HG03175 (cell line): Measurements from ENCODE around the gene KCNK17.
A peak's percentile ranks its signal among the peaks of the same experiment; 100 is the strongest.
"Not testable (repeated sequence)": the region's sequence is repeated elsewhere in the genome, so short reads cannot be mapped to it uniquely, and the experiment has no call there.

Experiments
- ATAC-seq: cut with Tn5 transposase; IDR thresholded peaks from one replicate; pipeline ENCODE4 v1.9.1; 2021; ENCODE audit warnings: mild to moderate bottlenecking, moderate library complexity; ENCODE audit not compliant: unreplicated experiment

Gene KCNK17

DNA sequence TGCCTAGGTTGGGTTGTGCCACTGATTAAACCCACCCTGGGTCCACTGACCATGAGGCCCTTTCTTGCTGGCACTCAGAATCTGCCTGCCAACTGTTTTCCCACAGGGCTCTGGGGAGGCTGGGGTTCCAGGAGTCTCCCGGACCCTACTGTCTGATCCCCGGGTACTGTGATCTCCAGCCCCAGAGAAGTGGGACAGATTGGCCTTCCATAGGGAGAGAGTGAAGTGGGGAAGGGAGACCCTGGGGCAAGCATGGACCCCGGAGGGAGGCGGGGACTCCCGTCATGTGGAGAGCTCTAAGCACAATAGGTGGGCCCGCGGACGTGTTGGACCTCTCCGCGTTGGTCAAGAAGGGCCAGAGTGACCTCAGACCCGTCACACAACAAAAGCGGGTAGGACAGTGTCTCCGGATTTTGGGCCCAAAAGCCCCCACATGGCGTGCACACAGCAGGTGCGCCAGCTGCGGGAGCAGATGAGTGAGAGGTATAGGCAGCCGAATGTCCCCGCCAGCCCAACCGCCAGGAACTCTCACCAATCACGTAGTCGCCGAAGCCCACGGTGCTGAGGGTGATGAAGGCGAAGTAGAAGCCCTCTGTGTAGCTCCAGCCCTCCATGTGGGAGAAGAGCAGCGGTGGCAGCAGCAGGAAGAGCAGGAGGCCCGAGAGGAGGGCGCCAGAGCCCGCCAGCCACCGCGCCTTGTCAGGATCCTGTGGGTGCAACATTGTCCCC lies 10.6 kb downstream of the KCNK17 start:
- no peak for ATAC-seq

- ATAC-seq = peak; percentile 86
Measured at GRCh38 chr6:39302669-39303424, 11.4 kb downstream of the KCNK17 start.

DNA sequence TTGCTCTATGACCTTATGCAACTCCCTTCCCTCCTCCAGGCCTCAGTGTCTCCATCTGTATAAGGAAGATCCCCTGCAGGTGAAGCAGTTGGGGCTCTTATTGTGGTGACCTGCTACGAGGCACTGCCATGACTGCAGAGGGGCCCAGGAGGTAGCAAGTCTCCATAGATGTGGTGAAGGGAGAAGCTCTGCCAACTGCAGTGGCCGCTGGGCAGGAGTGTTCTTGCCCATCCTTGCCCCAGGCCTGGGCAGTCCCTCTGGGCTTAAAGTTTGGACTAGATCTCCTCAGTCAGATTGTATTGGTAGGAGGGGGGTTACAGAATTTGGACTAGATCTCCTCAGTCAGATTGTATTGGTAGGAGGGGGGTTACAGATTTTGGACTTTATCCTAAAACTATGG lies 12.2 kb downstream of the KCNK17 start:
- ATAC-seq = no peak

- no peak for ATAC-seq
Measured at GRCh38 chr6:39301606-39302005, 12.6 kb downstream of the KCNK17 start.

DNA sequence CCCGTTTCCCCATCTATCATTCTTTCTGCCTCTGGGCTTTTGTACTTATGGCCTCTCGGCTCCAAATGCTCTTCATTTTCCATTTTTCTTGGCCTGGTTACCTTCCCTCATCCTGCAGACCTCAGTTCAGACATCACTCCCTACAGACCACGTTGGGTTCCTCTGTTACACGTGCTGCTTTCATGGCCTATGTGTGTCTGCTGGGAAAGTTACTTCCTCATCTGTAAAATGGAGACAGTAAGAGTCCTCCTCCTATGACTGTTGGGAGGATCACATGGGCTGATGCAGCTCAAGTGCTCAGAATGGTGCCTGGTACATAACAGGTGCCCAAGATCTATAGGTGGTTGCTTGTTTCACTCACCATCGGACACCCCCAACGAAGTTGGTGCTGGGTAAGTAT lies 13.5 kb downstream of the KCNK17 start:
- no peak for ATAC-seq

GRCh38 chr6:39298061-39298460 lies 16.2 kb downstream of the KCNK17 start:
- no peak for ATAC-seq

GRCh38 chr6:39296745-39297640 lies 17.2 kb downstream of the KCNK17 start:
- ATAC-seq = no peak

GRCh38 chr6:39295611-39296011 lies 18.6 kb downstream of the KCNK17 start:
- no peak for ATAC-seq

- no peak for ATAC-seq
Measured at GRCh38 chr6:39294899-39295298, 19.3 kb downstream of the KCNK17 start.

GRCh38 chr6:39294133-39294532 lies 20.1 kb downstream of the KCNK17 start:
- no peak for ATAC-seq

DNA sequence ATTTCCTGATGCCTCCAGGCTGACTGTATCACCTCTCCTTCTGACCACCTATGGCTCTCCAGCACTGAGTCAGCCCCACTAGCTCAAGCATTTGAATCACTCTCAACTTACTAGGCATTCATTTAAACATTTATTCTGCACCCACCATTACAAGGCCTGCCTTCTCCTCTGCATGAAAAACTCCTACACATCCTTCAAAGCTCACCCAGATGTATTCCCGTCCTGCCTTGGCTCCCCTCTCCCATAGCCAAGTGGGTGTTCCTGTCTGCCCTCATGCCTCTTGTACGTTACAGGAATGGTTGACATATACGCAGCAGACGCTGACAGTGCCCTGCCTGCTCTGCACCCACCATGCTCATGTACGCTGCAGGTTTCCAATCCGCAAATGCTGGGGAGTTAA lies 21.6 kb downstream of the KCNK17 start:
- ATAC-seq = no peak

GRCh38 chr6:39289490-39289889 lies 24.7 kb downstream of the KCNK17 start:
- ATAC-seq = no peak

- no peak for ATAC-seq
Measured at GRCh38 chr6:39287601-39288000, 26.6 kb downstream of the KCNK17 start.

- ATAC-seq = not testable (repeated sequence)
Measured at GRCh38 chr6:39286596-39286995, 27.6 kb downstream of the KCNK17 start.

DNA sequence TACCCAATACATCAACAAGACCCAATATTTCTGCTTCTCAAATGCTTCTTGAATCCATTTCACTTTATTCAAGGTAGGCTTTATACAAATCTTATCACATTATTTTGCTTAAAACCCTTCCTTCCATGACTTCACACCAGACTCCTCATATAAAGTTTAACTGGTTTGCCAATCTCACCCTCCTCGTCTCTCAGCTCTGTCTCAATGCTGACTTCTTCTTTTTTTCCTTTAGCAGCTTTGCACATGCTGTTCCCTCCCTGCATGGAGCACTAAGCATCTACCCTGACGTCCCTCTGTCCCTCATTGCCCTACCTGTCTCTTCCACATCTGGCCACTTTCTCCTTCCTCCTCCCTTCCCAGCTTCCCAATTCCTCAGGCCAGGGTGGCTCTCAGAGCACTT lies 31.4 kb downstream of the KCNK17 start:
- no peak for ATAC-seq

GRCh38 chr6:39281312-39281980 lies 32.8 kb downstream of the KCNK17 start:
- ATAC-seq = no peak

DNA sequence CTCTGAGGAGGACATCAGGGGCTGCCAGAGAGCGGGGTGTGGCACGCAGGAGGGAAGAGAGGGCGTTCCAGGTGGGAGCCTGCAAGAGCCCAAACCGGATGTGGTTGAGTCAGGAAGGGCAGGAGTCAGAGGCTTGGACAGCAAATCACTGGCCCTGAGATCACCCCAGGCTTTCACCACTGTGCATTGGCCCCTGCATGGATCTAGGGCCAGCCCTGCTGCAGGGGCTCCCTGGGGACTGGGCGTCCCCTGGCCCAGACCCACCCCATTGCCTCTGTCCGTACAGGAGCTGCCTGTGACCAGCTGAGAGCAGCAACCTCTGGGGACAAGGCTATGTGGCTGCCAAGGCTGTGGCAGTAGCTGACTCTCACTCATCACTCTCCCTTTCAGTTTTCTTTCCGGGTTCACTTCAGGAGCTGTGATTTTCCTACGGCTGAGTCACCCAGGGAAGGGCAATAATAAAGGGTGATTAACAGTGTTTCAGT lies 33.9 kb downstream of the KCNK17 start:
- ATAC-seq = no peak

DNA sequence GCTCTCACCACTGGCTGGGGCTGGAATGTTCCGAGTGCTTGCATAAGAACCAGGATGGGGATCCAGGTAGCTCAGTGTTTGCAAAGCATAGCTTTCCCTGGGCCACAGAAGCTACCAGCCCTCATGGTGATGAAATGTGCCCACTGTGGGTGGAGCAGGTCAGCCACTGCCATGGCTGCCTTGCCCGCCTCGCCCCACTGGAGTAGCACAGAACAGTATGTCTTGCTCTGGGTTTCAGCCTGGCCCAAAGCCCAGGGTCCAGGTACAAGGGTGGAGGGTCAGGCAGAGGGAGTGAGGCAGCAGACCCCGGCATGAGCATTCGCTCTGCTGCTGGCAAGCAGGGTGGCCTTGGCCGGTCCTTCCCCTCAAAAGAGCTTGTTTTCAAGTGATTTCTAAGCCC lies 34.7 kb downstream of the KCNK17 start:
- no peak for ATAC-seq

- ATAC-seq = no peak
Measured at GRCh38 chr6:39276379-39276995, 37.7 kb downstream of the KCNK17 start.

DNA sequence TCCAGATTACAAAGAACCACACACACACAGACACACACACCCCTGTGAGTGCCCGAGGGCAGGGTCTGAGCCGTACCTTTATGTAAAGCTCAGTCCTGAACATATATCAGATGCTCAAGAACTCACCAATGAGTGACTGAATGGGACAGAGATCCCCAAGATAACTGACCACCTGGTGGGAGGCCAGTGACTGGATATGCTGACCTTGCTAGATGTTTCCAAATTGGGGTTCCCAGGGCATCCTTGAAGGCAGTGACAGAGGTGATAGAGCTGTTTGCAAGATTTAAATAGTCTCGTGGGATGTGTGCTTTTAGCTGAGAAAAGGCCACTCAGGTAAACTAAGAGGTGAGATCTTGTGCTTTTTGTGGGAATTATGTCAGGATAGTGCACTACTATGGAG lies 39.3 kb downstream of the KCNK17 start:
- ATAC-seq = no peak
